ENCODE measurements around the gene TMPRSS13.
"Not testable (repeated sequence)": the region's sequence is repeated elsewhere in the genome, so short reads cannot be mapped to it uniquely, and the experiment has no call there.

The TMPRSS13 gene

GRCh38 chr11:117872420-117872961, 56.7 kb downstream of the TMPRSS13 start:
- DNase-seq (ENCODE audit: low read depth), result no peak

GRCh38 chr11:117871784-117872183, 57.4 kb downstream of the TMPRSS13 start:
- no peak for DNase-seq (ENCODE audit: low read depth)

GRCh38 chr11:117871160-117871559, 58.0 kb downstream of the TMPRSS13 start:
- DNase-seq (ENCODE audit: low read depth), result no peak

GRCh38 chr11:117870103-117870952, 58.9 kb downstream of the TMPRSS13 start:
- no peak for DNase-seq (ENCODE audit: low read depth)

- DNase-seq (ENCODE audit: low read depth), result no peak
Observed at GRCh38 chr11:117869604-117870003, 59.6 kb downstream of the TMPRSS13 start.

GRCh38 chr11:117868815-117869561, 60.2 kb downstream of the TMPRSS13 start:
- no peak for DNase-seq (ENCODE audit: low read depth)

GRCh38 chr11:117868088-117868487, 61.1 kb downstream of the TMPRSS13 start:
- no peak for DNase-seq (ENCODE audit: low read depth)

- DNase-seq (ENCODE audit: low read depth), result no peak
Observed at GRCh38 chr11:117866526-117866925, 62.7 kb downstream of the TMPRSS13 start.

- DNase-seq (ENCODE audit: low read depth), result not testable (repeated sequence)
Observed at GRCh38 chr11:117865546-117865945, 63.7 kb downstream of the TMPRSS13 start.

GRCh38 chr11:117863383-117863782, 65.8 kb downstream of the TMPRSS13 start:
- no peak for DNase-seq (ENCODE audit: low read depth)

GRCh38 chr11:117862753-117863152, 66.4 kb downstream of the TMPRSS13 start:
- DNase-seq (ENCODE audit: low read depth), result no peak

GRCh38 chr11:117862019-117862725, 67.0 kb downstream of the TMPRSS13 start:
- DNase-seq (ENCODE audit: low read depth), result no peak

- no peak for DNase-seq (ENCODE audit: low read depth)
Observed at GRCh38 chr11:117861151-117862018, 67.8 kb downstream of the TMPRSS13 start.

- DNase-seq (ENCODE audit: low read depth), result no peak
Observed at GRCh38 chr11:117860139-117860538, 69.1 kb downstream of the TMPRSS13 start.

- no peak for DNase-seq (ENCODE audit: low read depth)
Observed at GRCh38 chr11:117859488-117860112, 69.6 kb downstream of the TMPRSS13 start.

GRCh38 chr11:117859061-117859460, 70.1 kb downstream of the TMPRSS13 start:
- no peak for DNase-seq (ENCODE audit: low read depth)

GRCh38 chr11:117857734-117858414, 71.3 kb downstream of the TMPRSS13 start:
- no peak for DNase-seq (ENCODE audit: low read depth)

- no peak for DNase-seq (ENCODE audit: low read depth)
Observed at GRCh38 chr11:117855912-117856651, 73.1 kb downstream of the TMPRSS13 start.

GRCh38 chr11:117855186-117855845, 73.9 kb downstream of the TMPRSS13 start:
- no peak for DNase-seq (ENCODE audit: low read depth)
